Inflammatory macrophage treated with lipopolysaccharide for 4 hours (primary cell): ENCODE results near the gene VAMP4.
"Not testable (repeated sequence)": the region's sequence is repeated elsewhere in the genome, so short reads cannot be mapped to it uniquely, and the experiment has no call there.

Experiments
- DNase-seq: peaks from one replicate; pipeline ENCODE4 v3.0.0-alpha.2; 2020

VAMP4 gene

DNA sequence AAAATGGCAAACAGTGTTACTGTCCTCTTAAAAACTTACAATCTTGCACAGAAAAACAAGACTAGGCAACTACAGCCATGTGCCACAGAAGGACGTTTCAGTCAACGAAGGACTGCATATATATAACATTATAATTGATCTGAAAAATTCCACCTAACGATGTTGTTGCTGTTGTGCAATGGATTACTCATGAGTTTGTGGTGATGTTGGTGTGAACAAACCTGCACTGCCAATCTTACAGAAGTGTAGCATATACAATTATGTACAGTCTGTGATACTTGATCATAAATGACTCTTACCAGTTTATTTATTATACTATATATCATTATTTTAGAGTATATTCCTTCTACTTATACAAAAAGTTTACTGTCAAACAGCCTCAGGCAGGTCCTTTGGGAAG lies 6.8 kb upstream of the VAMP4 start:
- DNase-seq: no peak

DNA sequence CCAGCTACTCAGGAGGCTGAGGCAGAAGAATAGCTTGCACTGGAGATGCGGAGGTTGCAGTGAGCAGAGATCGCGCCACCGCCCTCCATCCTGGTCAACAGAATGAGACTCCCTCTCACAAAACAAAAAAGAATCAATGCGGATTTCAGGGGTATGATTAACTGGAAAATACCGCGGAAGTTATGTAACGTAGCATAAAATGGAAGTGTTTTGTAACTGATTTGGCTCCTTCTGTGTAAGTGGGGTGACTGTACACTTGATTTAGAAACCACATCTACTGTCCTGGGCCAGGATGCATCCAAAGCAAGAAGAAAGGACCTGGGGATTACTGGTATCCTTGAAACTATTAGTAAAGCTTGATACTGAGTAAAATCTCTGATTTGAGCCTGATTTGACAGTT lies 3.1 kb upstream of the VAMP4 start:
- peak; percentile 82 for DNase-seq

DNA sequence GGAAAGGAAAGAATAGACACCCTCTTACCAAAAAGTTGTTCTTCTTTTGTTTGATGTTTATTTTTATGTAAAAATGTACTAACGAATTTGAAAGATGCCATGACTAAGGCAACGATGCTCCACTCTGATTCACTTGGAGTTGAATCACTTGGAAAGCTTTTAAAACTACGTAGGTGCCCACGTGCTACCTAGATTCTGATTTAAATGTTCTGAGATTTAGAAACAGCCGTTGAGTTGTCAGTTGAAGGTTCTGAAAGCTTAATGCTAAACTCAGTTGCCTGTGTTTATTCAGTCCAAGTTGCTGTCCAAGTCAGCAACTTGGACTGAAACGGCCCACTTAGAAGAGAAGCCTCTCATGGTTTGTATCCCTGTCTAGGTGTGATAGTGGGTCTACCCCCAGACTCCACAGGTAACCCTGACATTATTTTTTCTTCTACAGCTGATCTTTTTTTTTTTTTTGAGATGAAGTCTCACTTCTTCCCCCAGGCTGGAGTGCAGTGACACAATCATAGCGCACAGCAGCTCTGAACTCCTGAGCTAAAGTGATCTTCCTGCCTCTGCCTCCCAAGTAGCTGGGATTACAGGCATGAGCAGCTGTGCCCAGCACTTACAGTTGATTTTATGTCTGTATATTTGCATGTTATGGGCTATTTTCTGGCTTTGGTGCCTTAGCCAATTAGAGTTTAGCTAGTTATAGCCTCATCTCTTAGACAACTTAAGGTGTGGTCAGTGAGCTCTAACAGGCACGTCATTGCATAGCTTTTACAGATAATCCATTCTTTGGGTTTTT lies 1.4 kb upstream of the VAMP4 start:
- DNase-seq: peak; percentile 65

DNA sequence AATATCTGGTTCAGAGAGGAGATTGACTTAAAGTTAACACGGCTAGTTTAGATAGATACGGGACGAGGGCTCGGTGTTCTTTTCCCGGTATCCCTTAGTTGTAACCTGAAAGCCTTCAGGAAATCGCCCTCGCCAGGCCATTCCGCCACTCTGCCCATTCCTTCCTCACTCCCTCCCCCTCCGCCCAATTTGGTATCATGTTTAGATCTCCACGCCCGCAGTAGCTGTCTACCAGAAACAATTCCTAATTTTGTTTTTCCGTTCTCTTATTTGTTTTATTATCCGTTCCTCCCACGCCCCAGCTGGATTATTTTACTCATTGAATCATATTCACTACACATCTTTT lies 685 bp upstream of the VAMP4 start:
- peak; percentile 30 for DNase-seq

DNA sequence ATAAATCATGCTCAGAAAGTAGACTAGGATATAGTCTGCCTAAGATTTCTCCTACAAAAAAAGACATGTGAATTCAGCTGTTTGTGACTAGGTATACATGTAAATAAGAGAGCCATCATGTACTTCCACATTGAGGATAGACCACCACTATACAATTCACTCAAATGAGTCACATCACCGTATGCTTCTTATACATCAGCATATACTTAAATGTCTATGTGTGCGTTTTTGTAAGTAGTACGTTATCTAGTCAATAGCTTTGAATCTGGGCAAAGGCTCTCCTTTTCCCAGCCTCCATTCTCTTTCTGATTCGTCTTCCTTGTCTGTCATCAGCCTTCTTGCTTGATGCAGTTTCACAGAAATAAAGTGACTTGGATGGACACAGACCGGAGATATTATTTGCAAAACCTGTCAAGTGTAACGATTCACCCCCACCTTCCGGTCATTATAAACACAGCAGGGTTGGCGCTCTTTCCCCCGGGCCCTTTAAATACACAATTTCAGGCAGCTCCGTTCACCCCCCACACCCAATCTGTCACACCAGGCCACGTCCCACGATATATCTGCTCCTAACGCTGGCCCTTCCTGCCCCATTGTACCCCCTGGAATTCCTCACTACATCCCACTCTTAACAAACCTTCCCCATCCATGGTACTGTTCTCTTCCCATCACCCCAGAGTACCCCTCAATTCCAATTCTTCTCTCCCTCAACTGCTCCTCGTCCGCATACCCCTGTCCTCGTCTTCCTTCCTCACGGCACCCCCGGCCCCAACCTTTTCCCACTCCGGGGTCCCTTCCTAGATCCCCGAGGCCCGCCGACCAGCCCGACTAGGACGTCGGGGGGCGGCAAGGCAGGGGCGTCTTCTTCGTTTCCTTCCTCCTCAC lies 636 bp downstream of the VAMP4 start:
- DNase-seq: peak; percentile 57

DNA sequence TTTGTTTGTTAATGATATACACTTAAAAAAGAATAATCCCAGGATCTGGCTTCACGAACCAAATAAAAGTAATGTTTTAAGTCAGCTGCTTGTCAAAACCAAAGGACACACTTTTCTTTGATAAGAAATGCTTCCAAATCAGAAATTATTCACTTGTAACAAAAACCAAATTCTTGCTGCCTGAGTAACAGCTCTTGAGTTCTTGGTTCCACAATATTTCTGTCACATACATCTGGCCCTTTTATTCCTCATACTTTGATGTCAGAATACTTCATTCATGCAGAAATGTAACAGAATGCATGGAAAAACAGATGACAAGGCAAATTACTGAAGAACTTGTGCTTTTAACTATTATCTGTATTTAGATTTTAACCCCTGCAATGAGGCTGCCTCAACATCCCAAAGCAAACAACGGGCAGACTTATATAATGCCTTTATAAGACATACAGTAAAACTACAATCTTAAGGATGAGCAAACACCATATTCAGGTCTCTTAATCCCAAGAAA lies 1.5 kb downstream of the VAMP4 start:
- no peak for DNase-seq

DNA sequence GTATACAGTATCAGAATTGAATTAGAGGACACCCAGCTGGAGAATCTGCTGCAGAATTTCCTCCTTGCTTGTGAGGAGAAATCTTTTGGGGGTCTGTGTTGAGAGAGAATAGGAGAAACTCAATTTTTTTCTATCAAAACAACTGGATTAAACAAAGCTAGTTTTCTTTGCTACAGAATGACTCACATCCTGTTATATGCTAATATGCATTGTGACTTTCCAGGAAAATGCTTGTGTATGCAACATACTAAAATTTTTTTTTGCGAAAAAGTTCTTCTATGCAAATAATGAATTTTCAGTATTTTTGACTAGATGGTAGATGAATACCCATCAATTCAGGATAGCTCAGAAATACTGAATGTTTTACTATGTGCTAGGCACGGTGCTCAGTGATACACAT lies 2.2 kb downstream of the VAMP4 start:
- DNase-seq: peak; percentile 70

DNA sequence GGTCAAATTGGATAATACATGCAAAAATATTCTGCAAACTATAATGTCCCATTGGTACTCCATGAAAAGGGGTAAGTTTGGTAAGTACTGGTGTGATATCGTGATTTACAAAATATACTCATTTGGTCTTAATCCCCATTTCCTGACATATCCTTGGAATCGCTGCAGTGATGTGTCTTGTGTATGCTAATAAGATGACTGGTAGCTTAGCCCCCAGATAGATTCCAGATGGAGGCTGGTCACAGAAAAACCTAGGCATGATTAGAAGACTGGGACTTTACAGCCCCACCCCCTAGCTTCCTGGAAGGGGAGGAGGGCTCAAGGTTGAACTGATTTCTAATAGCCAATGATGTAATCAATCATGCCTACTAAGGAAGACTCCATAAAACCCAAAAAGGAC lies 3.0 kb downstream of the VAMP4 start:
- DNase-seq: no peak

DNA sequence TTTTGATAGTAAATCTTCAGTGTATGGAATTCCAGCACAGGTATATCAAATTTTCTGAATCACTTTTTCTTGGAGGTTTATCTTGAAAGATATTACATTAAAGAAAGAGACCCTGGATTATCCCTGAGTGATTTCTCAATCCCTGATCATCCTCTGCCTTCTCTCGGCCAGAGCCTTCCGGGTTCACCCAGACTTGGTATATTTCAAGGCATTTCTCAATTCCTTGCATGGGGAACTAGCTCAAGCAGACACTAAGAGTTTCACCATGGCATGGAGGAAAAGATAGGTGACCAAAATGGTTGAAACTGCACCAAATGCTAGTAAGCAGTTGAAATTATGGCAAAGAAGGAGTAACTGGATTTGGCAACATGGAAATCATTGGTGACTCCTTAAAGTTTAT lies 5.7 kb downstream of the VAMP4 start:
- peak; percentile 81 for DNase-seq

DNA sequence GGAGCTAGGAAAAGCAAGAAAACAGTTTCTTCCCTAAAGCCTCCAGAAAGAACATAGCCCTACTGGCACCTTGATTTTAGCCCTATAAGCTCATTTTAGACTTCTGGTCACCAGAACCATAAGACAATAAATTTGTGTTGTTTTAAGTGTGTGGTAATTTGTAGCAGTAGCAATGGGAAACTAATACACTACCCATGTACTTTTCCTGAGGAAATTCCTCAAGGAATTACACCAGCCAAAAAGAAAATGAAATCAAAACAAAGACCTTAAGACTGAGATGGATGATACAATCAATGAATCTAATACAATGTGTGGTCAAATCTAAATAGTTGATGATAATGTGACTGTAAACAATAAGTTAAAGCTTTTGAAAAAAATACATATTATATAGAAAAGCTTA lies 11.8 kb downstream of the VAMP4 start:
- DNase-seq: no peak

DNA sequence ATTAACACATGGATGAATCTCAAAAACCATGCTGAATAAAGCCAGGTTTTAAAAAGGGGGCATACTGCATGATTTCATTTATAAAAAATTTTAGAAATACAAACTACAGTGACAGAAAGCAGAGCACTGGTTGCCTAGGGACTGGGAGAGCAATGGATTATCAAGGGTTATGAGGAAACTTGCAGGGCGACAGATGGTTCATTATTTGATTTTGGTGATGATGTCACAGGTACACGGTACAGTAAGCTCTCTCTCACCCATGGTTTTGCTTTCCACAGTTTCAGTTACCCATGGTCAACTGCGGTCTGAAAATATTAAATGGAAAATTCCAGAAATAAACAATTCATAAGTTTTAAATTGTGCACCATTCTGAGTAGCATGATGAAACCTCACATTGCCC lies 14.1 kb downstream of the VAMP4 start:
- no peak for DNase-seq

DNA sequence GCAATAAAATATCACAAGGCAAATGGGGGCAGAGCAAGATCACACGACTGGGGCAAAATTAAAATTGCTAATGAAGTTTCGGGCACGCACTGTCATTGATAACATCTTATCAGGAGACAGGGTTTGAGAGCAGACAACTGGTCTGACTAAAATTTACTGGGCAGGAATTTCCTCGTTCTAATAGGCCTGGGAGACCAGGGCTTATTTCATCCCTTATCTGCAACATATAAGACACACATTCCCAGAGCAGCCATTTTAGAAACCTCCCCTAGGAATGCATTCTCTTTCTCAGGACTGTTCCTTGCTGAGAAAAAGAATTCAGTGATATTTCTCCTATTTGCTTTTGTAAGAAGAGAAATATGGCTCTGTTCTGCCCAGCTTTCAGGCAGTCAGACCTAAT lies 18.7 kb downstream of the VAMP4 start:
- DNase-seq: not testable (repeated sequence)

DNA sequence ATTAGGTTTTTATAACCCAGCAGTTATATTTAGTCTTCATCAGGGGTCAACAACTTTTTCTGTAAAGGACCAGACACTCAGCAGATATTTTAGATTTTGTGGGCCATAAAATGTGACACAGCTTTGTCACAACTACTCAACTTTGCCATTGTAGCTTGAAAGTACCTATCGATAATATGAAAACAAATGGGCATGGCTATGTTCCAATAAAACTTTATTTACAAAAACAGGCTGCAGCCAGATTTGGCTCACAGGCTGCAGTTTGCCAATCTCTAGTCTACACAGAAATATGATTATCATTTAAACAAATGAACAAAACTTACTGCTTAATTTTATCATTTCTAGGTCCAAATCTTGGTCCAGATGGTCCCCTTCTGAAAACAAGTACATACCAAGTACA lies 23.0 kb downstream of the VAMP4 start:
- no peak for DNase-seq

DNA sequence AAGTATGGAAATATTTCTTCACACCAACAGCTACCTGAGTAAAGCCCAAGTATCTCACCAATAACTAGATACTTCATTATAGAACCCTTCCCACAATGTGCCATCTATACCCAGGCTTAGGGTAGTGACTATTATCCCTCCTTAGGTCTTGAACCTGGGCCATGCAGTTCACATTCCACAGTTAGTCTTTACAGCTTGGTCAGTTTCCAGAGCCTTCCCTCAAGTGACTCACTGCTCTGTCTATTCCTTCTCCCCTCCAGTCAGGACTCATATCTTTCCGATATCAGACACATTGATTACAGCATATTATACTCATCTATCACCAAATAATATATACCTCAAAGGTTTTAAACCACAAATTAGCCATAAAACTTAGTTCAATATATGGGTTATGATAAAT lies 23.6 kb downstream of the VAMP4 start:
- DNase-seq: no peak

DNA sequence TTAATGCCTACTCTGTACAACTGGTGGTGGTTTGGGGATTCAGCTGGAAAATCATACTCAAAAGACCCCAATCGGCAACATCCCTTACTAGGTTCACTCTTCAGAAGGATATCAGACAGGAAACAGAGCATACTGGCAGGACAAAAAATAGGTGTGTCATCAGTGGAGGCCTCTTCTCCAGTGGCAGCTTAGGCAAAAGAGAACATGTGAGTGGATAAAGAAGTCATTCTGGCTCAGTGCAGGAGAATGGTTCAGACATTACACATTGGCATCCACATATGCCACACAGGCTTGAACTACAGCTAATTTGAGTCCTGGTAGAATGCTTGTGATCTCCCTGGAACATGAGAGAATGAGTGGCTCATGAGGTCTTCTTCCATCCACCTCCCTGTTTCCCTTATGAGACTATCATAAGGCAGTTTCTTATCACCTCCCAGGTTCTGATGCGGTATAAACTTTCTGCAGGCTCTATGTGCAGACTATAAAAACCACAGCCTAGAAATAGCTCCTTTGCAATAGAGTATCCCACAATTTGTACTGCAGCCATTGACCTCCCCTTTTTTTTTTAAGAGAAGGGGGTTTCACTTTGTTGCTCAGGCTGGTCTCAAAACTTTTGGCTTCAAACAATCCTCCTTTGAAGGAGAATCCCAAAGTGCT lies 24.7 kb downstream of the VAMP4 start:
- no peak for DNase-seq

DNA sequence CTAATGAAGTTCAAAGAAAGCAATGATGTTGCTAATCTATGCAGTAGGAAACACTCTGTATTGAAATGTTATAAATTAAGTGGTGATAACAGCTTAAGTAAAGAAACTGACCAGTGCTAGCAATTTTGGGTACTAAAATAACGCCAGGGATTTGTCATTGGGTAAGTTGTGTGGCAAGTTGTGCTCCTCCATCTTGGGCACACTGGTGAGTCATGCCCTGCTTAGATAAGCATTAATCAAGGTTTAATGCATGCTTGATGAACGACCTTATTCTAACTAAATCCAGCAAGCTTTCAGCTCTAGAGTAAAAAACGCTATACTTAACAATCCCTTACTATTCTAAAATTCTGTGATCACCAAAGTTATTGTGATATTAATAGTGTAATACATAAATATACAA lies 25.2 kb downstream of the VAMP4 start:
- no peak for DNase-seq

DNA sequence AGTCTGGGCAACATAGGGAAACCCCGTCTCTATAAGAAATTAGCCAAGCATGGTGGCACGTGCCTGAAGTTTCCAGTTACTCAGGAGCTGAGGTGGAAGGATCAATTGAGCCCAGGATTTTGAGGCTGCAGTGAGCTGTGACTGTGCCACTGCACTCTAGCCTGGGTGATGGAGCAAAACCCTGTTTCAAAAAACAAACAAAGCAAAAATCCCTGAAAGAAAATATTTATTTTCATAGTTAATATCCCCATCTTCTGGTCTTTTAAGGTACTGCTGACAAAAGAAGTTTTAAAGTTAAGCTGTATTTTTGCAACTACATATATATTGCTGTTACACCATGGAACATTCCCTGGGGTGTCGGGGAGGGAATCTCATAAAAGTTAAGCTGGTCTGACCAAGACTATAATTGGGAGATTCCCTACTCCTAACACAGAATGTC lies 26.0 kb downstream of the VAMP4 start:
- DNase-seq: no peak

DNA sequence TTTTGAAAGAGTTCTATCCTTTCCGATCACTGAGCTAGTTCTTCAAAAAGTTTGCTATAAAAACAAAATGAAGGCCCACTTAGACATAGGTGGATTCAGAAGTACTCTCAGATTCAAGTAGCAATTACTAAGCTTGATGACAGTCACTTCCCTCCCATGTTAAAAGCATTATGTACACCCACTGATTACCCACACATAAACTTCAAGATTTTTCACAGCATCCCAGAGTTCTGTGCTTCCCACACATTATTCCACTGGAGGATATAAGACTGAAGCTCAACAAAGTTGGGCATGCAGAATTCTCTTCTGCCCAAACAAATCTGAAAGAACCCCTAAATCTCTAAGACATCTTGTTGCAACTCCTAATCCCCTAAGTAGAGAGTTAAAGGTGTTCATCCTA lies 29.5 kb downstream of the VAMP4 start:
- DNase-seq: no peak

DNA sequence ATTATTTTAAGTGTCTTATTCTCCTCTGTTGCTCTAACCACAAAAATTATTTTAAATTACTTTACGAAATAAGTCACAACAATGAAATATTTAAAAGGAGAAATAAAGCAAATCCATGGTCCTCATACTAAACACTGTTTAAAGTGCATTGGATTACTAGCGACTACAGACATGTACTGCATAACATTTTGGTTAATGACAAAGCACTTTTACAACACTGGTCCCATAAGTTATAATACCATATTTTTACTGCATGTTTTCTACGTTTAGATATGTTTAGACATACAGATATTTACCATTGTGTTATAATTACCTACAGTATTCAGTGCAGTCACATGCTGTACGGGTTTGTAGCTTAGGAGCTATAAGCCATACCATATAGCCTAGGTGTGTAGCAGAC lies 30.2 kb downstream of the VAMP4 start:
- DNase-seq: no peak

DNA sequence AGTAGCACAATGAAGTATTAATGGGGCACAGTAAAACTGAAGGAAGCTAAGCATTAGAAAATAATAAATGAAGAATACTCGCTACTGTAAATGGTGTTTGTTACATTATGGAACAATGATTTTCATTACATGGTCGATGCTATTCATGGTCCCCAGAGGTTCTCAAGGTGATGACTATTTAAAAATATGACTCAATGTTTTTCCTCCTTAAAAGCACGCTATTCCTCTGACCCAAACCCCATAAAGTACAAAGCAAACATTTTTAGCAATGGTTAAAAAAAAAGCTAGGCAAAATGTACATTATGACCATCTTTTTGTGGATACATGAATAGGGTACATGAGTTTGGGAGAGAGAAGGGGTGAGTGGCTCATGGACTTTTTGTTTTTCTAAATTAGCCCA lies 34.3 kb downstream of the VAMP4 start:
- DNase-seq: no peak

DNA sequence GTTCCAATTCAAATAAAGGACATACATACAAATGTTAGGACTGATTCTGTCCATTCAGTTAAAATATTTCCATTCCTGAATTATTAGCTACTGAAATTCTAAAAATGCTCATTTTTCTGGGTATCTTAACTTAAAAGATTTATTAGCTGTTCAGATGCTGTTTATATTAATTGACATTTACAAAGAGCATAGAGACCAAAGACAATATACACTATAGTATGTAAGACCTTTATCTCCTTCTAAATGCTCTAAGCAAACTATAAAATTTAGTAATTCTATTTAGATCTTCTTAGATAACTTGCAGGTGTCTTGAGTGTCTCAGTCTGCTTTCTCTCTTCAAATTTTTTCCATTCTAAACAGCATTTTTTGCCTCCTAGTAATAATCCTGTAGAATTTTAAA lies 39.3 kb downstream of the VAMP4 start:
- no peak for DNase-seq

DNA sequence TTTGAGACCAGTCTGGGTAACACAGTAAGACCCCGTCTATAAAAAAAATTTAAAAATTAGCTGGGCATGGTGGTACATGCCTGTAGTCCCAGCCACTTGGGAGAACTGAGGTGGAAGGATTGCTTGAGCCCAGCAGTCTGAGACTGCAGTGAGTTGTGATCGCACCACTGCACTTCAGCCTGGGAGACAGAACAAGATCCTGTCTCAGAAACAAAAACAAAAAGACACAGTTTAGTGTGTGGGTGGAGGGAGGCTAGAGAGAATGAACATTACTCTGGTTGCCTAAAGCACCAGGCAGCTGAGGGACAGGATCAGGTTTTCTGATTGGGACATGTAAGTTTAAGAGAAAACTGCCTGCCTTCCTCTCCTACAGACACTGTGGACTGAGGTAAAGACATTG lies 42.3 kb downstream of the VAMP4 start:
- DNase-seq: no peak

DNA sequence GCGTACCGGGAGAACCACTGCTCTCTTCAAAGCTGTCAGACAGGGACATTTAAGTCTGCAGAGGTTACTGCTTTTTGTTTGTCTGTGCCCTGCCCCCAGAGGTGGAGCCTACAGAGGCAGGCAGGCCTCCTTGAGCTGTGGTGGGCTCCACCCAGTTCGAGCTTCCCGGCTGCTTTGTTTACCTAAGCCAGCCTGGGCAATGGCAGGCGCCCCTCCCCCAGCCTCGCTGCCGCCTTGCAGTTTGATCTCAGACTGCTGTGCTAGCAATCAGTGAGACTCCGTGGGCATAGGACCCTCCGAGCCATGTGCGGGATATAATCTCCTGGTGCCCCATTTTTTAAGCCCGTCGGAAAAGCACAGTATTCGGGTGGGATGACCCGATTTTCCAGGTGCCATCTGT lies 46.1 kb downstream of the VAMP4 start:
- not testable (repeated sequence) for DNase-seq

DNA sequence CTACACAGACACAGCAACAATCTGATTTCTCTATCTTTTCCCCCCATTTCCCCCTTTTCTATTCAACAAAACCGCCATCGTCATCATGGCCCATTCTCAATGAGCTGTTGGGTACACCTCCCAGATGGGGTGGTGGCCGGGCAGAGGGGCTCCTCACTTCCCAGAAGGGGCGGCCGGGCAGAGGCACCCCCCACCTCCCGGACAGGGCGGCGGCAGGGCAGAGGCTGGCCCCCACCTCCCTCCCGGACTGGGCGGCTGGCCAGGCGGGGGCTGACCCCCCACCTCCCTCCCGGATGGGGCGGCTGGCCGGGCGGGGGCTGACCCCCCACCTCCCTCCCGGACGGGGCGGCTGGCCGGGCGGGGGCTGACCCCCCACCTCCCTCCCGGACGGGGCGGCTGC lies 48.3 kb downstream of the VAMP4 start:
- not testable (repeated sequence) for DNase-seq
